Activated CD8-positive, alpha-beta T cell treated with anti-CD3 and anti-CD28 coated beads for 36 hours (primary cell): ENCODE measurements around the gene COG4. TPM values are rescaled to one million over a fixed set of nuclear protein-coding genes. Genes with fewer than 3 reads are reported as not detected.

ENCODE experiments used
- ATAC-seq: fragments of 200-7000 bp; cut with Tn5 transposase; one replicate; pipeline ENCODE4 v1.10.0; 2021; ENCODE audit warnings: mild to moderate bottlenecking, moderate library complexity
- CTCF ChIA-PET: fragments of 350-600 bp; sonication (Branson Sonifier 250); formaldehyde crosslinking; loops from one replicate; lab custom pipeline; 2021; ENCODE audit warnings: antibody characterized with exemption; lab: Charles Lee
- POLR2A ChIA-PET: fragments of 350-600 bp; sonication (Branson Sonifier 250); formaldehyde crosslinking; loops from one replicate; lab custom pipeline; 2021; ENCODE audit warnings: antibody characterized with exemption; lab: Charles Lee
- DNase-seq: peaks from one replicate; pipeline ENCODE4 v3.0.0-alpha.2; 2020
- H3K27ac Mint-ChIP-seq: one replicate; pipeline ENCODE4 v1.8.0; 2021; ENCODE audit warnings: mild to moderate bottlenecking, mixed read lengths
- H3K27me3 Mint-ChIP-seq: one replicate; pipeline ENCODE4 v1.8.0; 2021; ENCODE audit warnings: mixed read lengths
- H3K36me3 Mint-ChIP-seq: one replicate; pipeline ENCODE4 v1.8.0; 2021; ENCODE audit warnings: low read depth, mixed read lengths
- H3K4me1 Mint-ChIP-seq: one replicate; pipeline ENCODE4 v1.8.0; 2021; ENCODE audit warnings: low read depth, mixed read lengths
- H3K4me3 Mint-ChIP-seq: one replicate; pipeline ENCODE4 v1.8.0; 2021; ENCODE audit warnings: mild to moderate bottlenecking, moderate library complexity, mixed read lengths
- H3K9me3 Mint-ChIP-seq: one replicate; pipeline ENCODE4 v1.8.0; 2021; ENCODE audit warnings: mixed read lengths
- intact Hi-C: fragments of 100-400 bp; cut with micrococcal nuclease; formaldehyde crosslinking; loops from one replicate; pipeline ENCODE4 v1.10.0; 2022
- total RNA-seq, 2 experiments: library from RNA; stranded (reverse); gene quantifications; one replicate each; pipeline ENCODE4 v1.2.3, GENCODE V29; 2021
- TF ChIP-seq, protein P1 (sequence below): fragments of 200-600 bp; IDR thresholded peaks from one replicate; pipeline ENCODE4 v1.8.0; 2022; ENCODE audit warnings: antibody characterized with exemption, mild to moderate bottlenecking

Gene COG4
- total RNA-seq, 2 experiments from 2014 or later: 38.0 to 39.0 TPM

GRCh38 chr16:70474320-70475053 lies 48.9 kb downstream of the COG4 start:
- POLR2A ChIA-PET: interaction anchor here (2.0 kb wide), 1 partner anchor 20 kb away, joined by 7 read pairs; the partner anchor contains the start of gene FCSK
- H3K27ac Mint-ChIP-seq: no peak overlapping the region
- intact Hi-C loops: loop anchor here (5.0 kb wide), 1 partner anchor 82 kb away; no protein-coding TSS in a partner anchor

DNA sequence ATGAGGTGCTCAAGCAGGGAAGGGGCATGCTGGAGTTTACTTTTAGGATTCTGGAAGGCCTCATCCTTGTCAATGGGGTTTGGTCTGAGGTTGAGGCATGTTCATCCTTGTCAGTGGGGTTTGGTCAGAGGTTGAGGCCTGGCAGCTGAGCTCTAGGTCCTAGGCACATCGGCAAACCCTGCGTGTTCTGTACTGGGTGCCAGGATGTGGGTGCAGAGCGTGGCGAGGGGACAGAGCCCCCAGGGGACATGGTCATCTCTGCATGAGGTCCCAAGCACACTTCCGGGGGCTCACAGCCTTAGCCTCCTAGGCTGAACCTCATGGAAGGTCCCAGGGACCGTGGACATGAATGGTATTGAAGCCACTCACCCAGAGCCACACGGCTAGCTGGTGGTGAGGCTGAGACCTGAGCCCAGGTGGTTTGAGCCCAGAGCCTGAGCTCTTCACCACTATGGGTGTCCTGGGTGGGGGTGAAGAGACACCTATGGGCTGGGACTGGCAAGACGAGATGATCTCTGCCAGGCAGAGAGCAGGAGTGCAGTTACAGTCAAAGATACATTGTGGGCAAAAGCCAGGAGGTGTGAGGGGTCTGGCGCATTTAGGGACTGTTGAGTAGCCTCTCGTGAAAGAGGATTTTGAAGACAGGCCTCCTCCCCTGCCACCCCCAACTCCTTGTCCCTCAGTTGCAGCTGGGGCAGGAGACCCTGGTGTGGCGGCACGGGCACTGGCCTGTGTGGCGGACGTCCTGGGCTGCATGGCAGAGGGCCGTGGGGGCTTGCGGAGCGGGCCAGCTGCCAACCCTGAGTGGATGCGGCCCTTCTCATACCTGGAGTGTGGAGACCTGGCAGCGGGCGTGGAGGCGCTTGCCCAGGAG lies 49.7 kb downstream of the COG4 start:
- no peak overlapping the region for H3K4me3 Mint-ChIP-seq
- no peak for ATAC-seq
- H3K27ac Mint-ChIP-seq: peak overlapping the region; percentile 46

More at GRCh38 chr16:70474320-70475053, 48.9 kb downstream of the COG4 start:
- H3K4me3 Mint-ChIP-seq: no peak overlapping the region
- peaks cover 3% of the 10 kb centered on the region for H3K36me3 Mint-ChIP-seq
- CTCF ChIA-PET: no interaction called here
- ATAC-seq (no peak), DNase-seq (no peak)
- TF ChIP-seq, protein P1, sequence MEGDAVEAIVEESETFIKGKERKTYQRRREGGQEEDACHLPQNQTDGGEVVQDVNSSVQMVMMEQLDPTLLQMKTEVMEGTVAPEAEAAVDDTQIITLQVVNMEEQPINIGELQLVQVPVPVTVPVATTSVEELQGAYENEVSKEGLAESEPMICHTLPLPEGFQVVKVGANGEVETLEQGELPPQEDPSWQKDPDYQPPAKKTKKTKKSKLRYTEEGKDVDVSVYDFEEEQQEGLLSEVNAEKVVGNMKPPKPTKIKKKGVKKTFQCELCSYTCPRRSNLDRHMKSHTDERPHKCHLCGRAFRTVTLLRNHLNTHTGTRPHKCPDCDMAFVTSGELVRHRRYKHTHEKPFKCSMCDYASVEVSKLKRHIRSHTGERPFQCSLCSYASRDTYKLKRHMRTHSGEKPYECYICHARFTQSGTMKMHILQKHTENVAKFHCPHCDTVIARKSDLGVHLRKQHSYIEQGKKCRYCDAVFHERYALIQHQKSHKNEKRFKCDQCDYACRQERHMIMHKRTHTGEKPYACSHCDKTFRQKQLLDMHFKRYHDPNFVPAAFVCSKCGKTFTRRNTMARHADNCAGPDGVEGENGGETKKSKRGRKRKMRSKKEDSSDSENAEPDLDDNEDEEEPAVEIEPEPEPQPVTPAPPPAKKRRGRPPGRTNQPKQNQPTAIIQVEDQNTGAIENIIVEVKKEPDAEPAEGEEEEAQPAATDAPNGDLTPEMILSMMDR: no peak
- no peaks in the 10 kb centered on the region for H3K9me3 Mint-ChIP-seq
- peaks cover 29% of the 10 kb centered on the region for H3K4me1 Mint-ChIP-seq
- no peaks in the 10 kb centered on the region for H3K27me3 Mint-ChIP-seq

GRCh38 chr16:70472786-70473433 lies 50.4 kb downstream of the COG4 start:
- H3K27ac Mint-ChIP-seq: no peak overlapping the region
- H3K27me3 Mint-ChIP-seq: no peaks in the 10 kb centered on the region
- H3K36me3 Mint-ChIP-seq: peaks cover 3% of the 10 kb centered on the region
- peaks cover 17% of the 10 kb centered on the region for H3K4me1 Mint-ChIP-seq
- H3K9me3 Mint-ChIP-seq: no peaks in the 10 kb centered on the region
- ChIA-PET CTCF (interaction anchor here (0.6 kb wide), 1 partner anchor 79 kb away, joined by 3 read pairs; no protein-coding TSS in a partner anchor), POLR2A (interaction anchor here (1.0 kb wide), 1 partner anchor 78 kb away, joined by 3 read pairs; no protein-coding TSS in a partner anchor)
- H3K4me3 Mint-ChIP-seq: no peak overlapping the region
- DNase-seq (no peak), ATAC-seq (no peak)
- intact Hi-C loops: no loop called here
- TF ChIP-seq, protein P1: no peak

More for the DNA sequence above, 49.7 kb downstream of the COG4 start:
- intact Hi-C loops: no loop called here
- ChIA-PET POLR2A (interaction anchor here (2.0 kb wide), 1 partner anchor 20 kb away, joined by 7 read pairs; the partner anchor contains the start of gene FCSK), CTCF (interaction anchor here (0.6 kb wide), 1 partner anchor 79 kb away, joined by 3 read pairs; no protein-coding TSS in a partner anchor)
- Mint-ChIP-seq H3K36me3 (peaks cover 3% of the 10 kb centered on the region), H3K4me1 (peaks cover 25% of the 10 kb centered on the region), H3K9me3 (no peaks in the 10 kb centered on the region), H3K27me3 (no peaks in the 10 kb centered on the region)
- TF ChIP-seq, protein P1: no peak
- no peak for DNase-seq

- Mint-ChIP-seq H3K36me3 (no peaks in the 10 kb centered on the region), H3K4me3 (no peak overlapping the region), H3K27me3 (no peaks in the 10 kb centered on the region), H3K4me1 (peaks cover 3% of the 10 kb centered on the region), H3K27ac (no peak overlapping the region), H3K9me3 (no peaks in the 10 kb centered on the region)
- TF ChIP-seq, protein P1: no peak
- DNase-seq (no peak), ATAC-seq (no peak)
- ChIA-PET POLR2A (no interaction called here), CTCF (no interaction called here)
- intact Hi-C loops: no loop called here
Measured at GRCh38 chr16:70470927-70471341, 52.4 kb downstream of the COG4 start.
